ENCODE results near the gene MKS1. TPM values are rescaled to one million over a fixed set of nuclear protein-coding genes. Genes with fewer than 3 reads are reported as not detected.
A peak's percentile ranks its signal among the peaks of the same experiment; 100 is the strongest.

MKS1 gene
- total RNA-seq, 1 experiment from 2014 or later, result 28.6 TPM

- TF ChIP-seq, protein P1, sequence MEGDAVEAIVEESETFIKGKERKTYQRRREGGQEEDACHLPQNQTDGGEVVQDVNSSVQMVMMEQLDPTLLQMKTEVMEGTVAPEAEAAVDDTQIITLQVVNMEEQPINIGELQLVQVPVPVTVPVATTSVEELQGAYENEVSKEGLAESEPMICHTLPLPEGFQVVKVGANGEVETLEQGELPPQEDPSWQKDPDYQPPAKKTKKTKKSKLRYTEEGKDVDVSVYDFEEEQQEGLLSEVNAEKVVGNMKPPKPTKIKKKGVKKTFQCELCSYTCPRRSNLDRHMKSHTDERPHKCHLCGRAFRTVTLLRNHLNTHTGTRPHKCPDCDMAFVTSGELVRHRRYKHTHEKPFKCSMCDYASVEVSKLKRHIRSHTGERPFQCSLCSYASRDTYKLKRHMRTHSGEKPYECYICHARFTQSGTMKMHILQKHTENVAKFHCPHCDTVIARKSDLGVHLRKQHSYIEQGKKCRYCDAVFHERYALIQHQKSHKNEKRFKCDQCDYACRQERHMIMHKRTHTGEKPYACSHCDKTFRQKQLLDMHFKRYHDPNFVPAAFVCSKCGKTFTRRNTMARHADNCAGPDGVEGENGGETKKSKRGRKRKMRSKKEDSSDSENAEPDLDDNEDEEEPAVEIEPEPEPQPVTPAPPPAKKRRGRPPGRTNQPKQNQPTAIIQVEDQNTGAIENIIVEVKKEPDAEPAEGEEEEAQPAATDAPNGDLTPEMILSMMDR (IDR thresholded peaks at IDR 0.05; ENCODE audit: insufficient read depth in 1 of 2, low read depth in 1 of 2, low read length in 1 of 2, severe bottlenecking in 1 of 2, unreplicated experiment in 1 of 2), result peak in 1 of 2 experiments; percentile 4
- no peak overlapping the region for H3K4me3 Mint-ChIP-seq (ENCODE audit: unreplicated experiment)
- no peaks in the 10 kb centered on the region for H3K9me3 Mint-ChIP-seq (ENCODE audit: unreplicated experiment)
- no TSS peak for BruUV-seq (replicated peaks)
- POLR2A ChIA-PET, result no interaction called here
- H3K9me3 ChIP-seq, result no peaks in the 10 kb centered on the region
- no peaks in the 10 kb centered on the region for H3K4me1 Mint-ChIP-seq (ENCODE audit: low read depth, unreplicated experiment)
- H3K36me3 Mint-ChIP-seq (ENCODE audit: insufficient read depth, unreplicated experiment), result peaks cover 13% of the 10 kb centered on the region
- DNase-seq, result no peak
- H3K27ac Mint-ChIP-seq (ENCODE audit: unreplicated experiment), result no peak overlapping the region
- no peaks in the 10 kb centered on the region; the same call in 1 of the 2 replicates for H3K36me3 ChIP-seq (ENCODE audit: control insufficient read depth, insufficient read depth, low read length)
- intact Hi-C loops (cut with micrococcal nuclease; ENCODE audit: unreplicated experiment), result no loop called here
- CTCF ChIA-PET, result no interaction called here
- no peak overlapping the region for H3K4me3 ChIP-seq (ENCODE audit: low read depth, low read length)
- no peaks in the 10 kb centered on the region for H3K4me1 ChIP-seq
- no peaks in the 10 kb centered on the region for H3K27me3 ChIP-seq (replicated peaks; ENCODE audit: control insufficient read depth, insufficient read depth, low read length)
- H3K27me3 Mint-ChIP-seq (ENCODE audit: insufficient read depth, unreplicated experiment), result no peaks in the 10 kb centered on the region
Measured at GRCh38 chr17:58215685-58216084, 3.4 kb downstream of the MKS1 start.

DNA sequence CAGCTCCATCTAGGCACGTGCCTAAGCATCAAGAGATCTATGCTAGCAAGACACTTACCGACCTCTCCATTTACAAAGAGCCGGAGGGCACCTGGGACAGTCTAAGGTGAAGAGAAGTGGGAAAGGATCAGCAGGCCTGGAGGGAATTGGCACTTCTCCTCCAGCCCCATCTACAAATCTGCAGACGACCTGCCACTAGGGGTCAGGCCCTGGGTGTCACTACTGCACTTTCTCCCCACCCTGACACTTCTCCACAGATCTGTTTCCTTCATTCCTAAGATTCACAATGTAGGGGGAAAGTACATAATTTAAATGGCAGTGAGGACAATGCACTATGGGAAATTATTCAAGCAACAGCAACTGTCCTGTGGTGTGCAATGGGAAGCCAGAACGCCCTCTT is 8.1 kb downstream of the MKS1 start:
- Histone ChIP-seq H3K4me3 (ENCODE audit: low read depth, low read length) (no peak overlapping the region), H3K4me1 (peaks cover 18% of the 10 kb centered on the region), H3K9me3 (no peaks in the 10 kb centered on the region), H3K27me3 (replicated peaks; ENCODE audit: control insufficient read depth, insufficient read depth, low read length) (no peaks in the 10 kb centered on the region), H3K36me3 (ENCODE audit: control insufficient read depth, insufficient read depth, low read length) (peaks cover 2% of the 10 kb centered on the region)
- H3K27ac Mint-ChIP-seq (ENCODE audit: unreplicated experiment), result no peak overlapping the region
- TF ChIP-seq, protein P1 (IDR thresholded peaks at IDR 0.05; ENCODE audit: insufficient read depth in 1 of 2, low read depth in 1 of 2, low read length in 1 of 2, severe bottlenecking in 1 of 2, unreplicated experiment in 1 of 2), result peak; percentile 42 to 53
- no peaks in the 10 kb centered on the region for H3K27me3 Mint-ChIP-seq (ENCODE audit: insufficient read depth, unreplicated experiment)
- DNase-seq, result peak in 1 of 2 experiments; percentile 42
- H3K36me3 Mint-ChIP-seq (ENCODE audit: insufficient read depth, unreplicated experiment), result no peaks in the 10 kb centered on the region
- H3K9me3 Mint-ChIP-seq (ENCODE audit: unreplicated experiment), result no peaks in the 10 kb centered on the region
- intact Hi-C loops (cut with micrococcal nuclease; ENCODE audit: unreplicated experiment), result no loop called here
- no TSS peak for BruUV-seq (replicated peaks)
- peaks cover 10% of the 10 kb centered on the region for H3K4me1 Mint-ChIP-seq (ENCODE audit: low read depth, unreplicated experiment)
- no peak overlapping the region for H3K4me3 Mint-ChIP-seq (ENCODE audit: unreplicated experiment)
- ChIA-PET POLR2A (interaction anchor here (0.6 kb wide), 2 partner anchors 373 to 438 kb away, joined by 3 read pairs; no protein-coding TSS in a partner anchor), CTCF (no interaction called here)

DNA sequence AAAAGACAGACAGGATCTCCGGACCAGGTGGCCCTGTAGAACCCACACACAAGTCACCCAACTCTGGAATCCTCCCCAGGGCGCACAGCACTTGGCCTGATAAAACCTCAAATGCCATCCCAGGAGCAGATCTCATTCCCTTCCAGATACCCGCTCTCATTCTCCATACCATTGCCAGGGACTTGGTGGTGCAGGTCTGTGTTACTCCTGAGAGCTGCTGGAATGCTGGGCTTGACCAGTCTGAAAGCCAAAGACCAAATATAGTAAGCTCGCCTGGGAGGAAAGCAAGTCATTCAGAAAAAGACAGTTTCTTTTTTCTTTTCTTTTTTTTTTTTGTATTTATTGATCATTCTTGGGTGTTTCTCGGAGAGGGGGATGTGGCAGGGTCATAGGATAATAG is 10.7 kb downstream of the MKS1 start:
- peaks cover 18% of the 10 kb centered on the region for H3K4me1 ChIP-seq
- peaks cover 2% of the 10 kb centered on the region; the same call in 1 of the 2 replicates for H3K36me3 ChIP-seq (ENCODE audit: control insufficient read depth, insufficient read depth, low read length)
- H3K4me3 ChIP-seq (ENCODE audit: low read depth, low read length), result no peak overlapping the region
- Mint-ChIP-seq H3K27me3 (ENCODE audit: insufficient read depth, unreplicated experiment) (no peaks in the 10 kb centered on the region), H3K36me3 (ENCODE audit: insufficient read depth, unreplicated experiment) (no peaks in the 10 kb centered on the region), H3K9me3 (ENCODE audit: unreplicated experiment) (no peaks in the 10 kb centered on the region), H3K4me1 (ENCODE audit: low read depth, unreplicated experiment) (peaks cover 10% of the 10 kb centered on the region), H3K27ac (ENCODE audit: unreplicated experiment) (peak overlapping the region; percentile 60), H3K4me3 (ENCODE audit: unreplicated experiment) (no peak overlapping the region)
- DNase-seq, result no peak
- TF ChIP-seq, protein P1 (IDR thresholded peaks at IDR 0.05; ENCODE audit: insufficient read depth in 1 of 2, low read depth in 1 of 2, low read length in 1 of 2, severe bottlenecking in 1 of 2, unreplicated experiment in 1 of 2), result no peak
- no peaks in the 10 kb centered on the region for H3K27me3 ChIP-seq (replicated peaks; ENCODE audit: control insufficient read depth, insufficient read depth, low read length)
- CTCF ChIA-PET, result no interaction called here
- BruUV-seq (replicated peaks), result TSS peak; percentile 8
- no peaks in the 10 kb centered on the region for H3K9me3 ChIP-seq
- POLR2A ChIA-PET, result no interaction called here
- intact Hi-C loops (cut with micrococcal nuclease; ENCODE audit: unreplicated experiment), result no loop called here
